Measurements from ENCODE around the gene CKAP2L. TPM values are rescaled to one million over a fixed set of nuclear protein-coding genes. Genes with fewer than 3 reads are reported as not detected.
A peak's percentile ranks its signal among the peaks of the same experiment; 100 is the strongest.

CKAP2L gene
- total and polyA plus RNA-seq, 9 of the 15 experiments (the other 6 are each of a cell fraction or from before 2014, with no cell fraction given): 10.4 to 21.9 (median 14.2) TPM

DNA sequence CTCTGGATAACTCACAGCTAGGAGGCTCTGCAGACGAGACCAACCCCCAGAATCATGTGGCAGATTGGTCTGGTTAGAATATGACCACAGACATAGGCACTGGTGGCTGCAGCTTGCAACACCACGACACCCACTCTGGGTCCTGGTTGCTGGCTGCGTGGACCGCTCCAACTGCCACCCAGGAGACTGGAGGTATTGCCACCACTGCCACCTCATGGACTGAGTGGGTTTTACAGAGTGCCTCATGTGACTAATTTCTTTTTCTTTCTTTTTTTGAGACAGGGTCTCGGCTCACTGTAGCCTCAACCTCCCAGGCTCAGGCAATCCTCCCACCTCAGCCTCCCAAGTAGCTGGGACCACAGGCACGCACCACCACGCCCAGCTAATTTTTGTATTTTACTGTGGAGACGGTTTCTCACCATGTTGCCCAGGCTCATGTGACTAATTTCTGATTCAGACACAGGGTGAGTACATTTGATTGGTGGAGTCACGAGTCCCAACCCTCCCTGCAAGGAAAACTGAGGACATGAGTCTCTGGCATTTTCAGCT lies 73.5 kb downstream of the CKAP2L start (continued):
- TF ChIP-seq, protein P1, sequence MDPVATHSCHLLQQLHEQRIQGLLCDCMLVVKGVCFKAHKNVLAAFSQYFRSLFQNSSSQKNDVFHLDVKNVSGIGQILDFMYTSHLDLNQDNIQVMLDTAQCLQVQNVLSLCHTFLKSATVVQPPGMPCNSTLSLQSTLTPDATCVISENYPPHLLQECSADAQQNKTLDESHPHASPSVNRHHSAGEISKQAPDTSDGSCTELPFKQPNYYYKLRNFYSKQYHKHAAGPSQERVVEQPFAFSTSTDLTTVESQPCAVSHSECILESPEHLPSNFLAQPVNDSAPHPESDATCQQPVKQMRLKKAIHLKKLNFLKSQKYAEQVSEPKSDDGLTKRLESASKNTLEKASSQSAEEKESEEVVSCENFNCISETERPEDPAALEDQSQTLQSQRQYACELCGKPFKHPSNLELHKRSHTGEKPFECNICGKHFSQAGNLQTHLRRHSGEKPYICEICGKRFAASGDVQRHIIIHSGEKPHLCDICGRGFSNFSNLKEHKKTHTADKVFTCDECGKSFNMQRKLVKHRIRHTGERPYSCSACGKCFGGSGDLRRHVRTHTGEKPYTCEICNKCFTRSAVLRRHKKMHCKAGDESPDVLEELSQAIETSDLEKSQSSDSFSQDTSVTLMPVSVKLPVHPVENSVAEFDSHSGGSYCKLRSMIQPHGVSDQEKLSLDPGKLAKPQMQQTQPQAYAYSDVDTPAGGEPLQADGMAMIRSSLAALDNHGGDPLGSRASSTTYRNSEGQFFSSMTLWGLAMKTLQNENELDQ (CRISPR knock-in tag; IDR thresholded peaks at IDR 0.05; ENCODE audit: borderline replicate concordance): no peak
- TF ChIP-seq NFIX (CRISPR knock-in tag; IDR thresholded peaks at IDR 0.05; ENCODE audit: low read depth) (no peak), POLR2B (IDR thresholded peaks at IDR 0.05; ENCODE audit: low read depth, partially characterized antibody) (no peak), PYGO2 (tag; IDR thresholded peaks at IDR 0.05) (no peak), SREBF1 (IDR thresholded peaks at IDR 0.05; ENCODE audit: borderline replicate concordance, low read depth, low read length) (no peak), FUS (optimal IDR thresholded peaks at IDR 0.05; ENCODE audit: low read depth, low read length) (no peak), SAFB (IDR thresholded peaks at IDR 0.05; ENCODE audit: borderline replicate concordance, low read depth, low read length) (no peak), MBD2 (IDR thresholded peaks at IDR 0.05; ENCODE audit: borderline replicate concordance, low read depth) (no peak), HDAC6 (IDR thresholded peaks at IDR 0.05; ENCODE audit: low read depth, low read length) (no peak), KAT8 (IDR thresholded peaks at IDR 0.05; ENCODE audit: low read depth) (no peak), SIN3B (IDR thresholded peaks at IDR 0.05; ENCODE audit: low read depth) (no peak), ZNF507 (tag; conservative IDR thresholded peaks at IDR 0.05) (no peak), GTF2A2 (tag; IDR thresholded peaks at IDR 0.05) (no peak), MTA3 (IDR thresholded peaks at IDR 0.05; ENCODE audit: borderline replicate concordance) (no peak), ZNF830 (CRISPR knock-in tag; IDR thresholded peaks at IDR 0.05) (no peak), CBX5 (IDR thresholded peaks at IDR 0.05; ENCODE audit: borderline replicate concordance, low read depth) (no peak), ZNF140 (CRISPR knock-in tag; IDR thresholded peaks at IDR 0.05) (no peak), POLR3G (IDR thresholded peaks at IDR 0.05; ENCODE audit: extremely low read depth, insufficient read length, insufficient replicate concordance) (no peak), DPF2 (IDR thresholded peaks at IDR 0.05) (no peak), MYC (IDR thresholded peaks at IDR 0.05; ENCODE audit: low read depth, low read length) (0 out of 2 replicates have a peak, but pooled peaks have one; percentile 41), MYC (CRISPR knock-in tag; IDR thresholded peaks at IDR 0.05; ENCODE audit: borderline replicate concordance, low read depth) (no peak), ZNF143 (CRISPR knock-in tag; IDR thresholded peaks at IDR 0.05) (no peak), ATF7 (IDR thresholded peaks at IDR 0.05) (no peak)
- TF ChIP-seq, protein P2, sequence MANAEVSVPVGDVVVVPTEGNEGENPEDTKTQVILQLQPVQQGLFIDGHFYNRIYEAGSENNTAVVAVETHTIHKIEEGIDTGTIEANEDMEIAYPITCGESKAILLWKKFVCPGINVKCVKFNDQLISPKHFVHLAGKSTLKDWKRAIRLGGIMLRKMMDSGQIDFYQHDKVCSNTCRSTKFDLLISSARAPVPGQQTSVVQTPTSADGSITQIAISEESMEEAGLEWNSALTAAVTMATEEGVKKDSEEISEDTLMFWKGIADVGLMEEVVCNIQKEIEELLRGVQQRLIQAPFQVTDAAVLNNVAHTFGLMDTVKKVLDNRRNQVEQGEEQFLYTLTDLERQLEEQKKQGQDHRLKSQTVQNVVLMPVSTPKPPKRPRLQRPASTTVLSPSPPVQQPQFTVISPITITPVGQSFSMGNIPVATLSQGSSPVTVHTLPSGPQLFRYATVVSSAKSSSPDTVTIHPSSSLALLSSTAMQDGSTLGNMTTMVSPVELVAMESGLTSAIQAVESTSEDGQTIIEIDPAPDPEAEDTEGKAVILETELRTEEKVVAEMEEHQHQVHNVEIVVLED (CRISPR knock-in tag; IDR thresholded peaks at IDR 0.05): no peak
- TF ChIP-seq, protein P3, sequence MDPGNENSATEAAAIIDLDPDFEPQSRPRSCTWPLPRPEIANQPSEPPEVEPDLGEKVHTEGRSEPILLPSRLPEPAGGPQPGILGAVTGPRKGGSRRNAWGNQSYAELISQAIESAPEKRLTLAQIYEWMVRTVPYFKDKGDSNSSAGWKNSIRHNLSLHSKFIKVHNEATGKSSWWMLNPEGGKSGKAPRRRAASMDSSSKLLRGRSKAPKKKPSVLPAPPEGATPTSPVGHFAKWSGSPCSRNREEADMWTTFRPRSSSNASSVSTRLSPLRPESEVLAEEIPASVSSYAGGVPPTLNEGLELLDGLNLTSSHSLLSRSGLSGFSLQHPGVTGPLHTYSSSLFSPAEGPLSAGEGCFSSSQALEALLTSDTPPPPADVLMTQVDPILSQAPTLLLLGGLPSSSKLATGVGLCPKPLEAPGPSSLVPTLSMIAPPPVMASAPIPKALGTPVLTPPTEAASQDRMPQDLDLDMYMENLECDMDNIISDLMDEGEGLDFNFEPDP (CRISPR knock-in tag; IDR thresholded peaks at IDR 0.05): no peak
- TF ChIP-seq, protein P4, sequence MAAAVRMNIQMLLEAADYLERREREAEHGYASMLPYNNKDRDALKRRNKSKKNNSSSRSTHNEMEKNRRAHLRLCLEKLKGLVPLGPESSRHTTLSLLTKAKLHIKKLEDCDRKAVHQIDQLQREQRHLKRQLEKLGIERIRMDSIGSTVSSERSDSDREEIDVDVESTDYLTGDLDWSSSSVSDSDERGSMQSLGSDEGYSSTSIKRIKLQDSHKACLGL (CRISPR knock-in tag; IDR thresholded peaks at IDR 0.05; ENCODE audit: borderline replicate concordance, poor library complexity, severe bottlenecking): no peak
